ENCODE data around the gene TRIM17. TPM values are rescaled to one million over a fixed set of nuclear protein-coding genes. Genes with fewer than 3 reads are reported as not detected.

Gene TRIM17
- total and polyA plus RNA-seq, 2 of the 8 experiments (the other 6 are each of a cell fraction or from before 2014, with no cell fraction given) = 1.1 to 2.2 TPM

DNA sequence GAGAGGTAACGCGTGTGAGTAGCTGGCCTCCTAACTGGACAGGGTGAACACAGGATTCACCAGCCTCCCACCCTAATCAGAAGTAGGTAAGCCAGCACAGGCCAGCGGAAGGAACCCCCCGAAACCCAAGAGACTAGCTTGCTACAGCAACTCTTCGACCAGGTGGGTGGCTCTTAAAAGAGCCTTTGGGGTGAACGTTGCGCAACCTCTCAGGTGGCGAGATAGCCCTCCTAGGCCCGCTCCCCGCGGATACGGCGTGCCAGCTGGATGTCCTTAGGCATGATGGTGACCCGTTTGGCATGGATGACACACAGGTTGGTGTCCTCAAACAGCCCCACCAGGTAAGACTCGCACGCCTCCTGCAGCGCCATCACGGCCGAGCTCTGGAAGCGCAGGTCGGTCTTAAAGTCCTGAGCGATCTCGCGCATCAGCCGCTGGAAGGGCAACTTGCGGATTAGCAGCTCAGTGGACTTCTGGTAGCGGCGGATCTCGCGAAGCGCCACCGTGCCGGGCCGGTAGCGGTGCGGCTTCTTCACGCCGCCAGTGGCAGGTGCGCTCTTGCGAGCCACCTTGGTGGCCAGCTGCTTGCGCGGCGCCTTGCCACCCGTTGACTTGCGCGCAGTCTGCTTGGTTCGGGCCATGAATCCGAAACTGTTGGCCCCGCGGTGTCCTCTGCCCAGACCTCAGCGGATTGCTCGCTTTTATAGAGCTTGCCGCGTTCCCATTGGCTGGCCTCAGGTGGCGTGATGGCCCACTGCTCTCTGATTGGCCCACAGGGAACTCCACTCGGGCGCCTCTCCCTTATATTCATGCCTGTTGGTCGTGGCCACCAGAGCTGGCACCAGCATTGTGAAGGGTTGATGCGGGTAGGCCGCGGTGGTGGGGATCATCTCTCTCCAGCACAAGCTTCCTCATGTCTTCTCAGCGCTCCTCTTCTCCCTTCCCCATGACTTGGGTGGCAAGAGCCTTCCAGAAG, 8.3 kb upstream of the TRIM17 start:
- FAIRE-seq = no peak

More for the DNA sequence above, 8.3 kb upstream of the TRIM17 start:
- H4K8ac ChIP-seq (ENCODE audit: extremely low read depth, insufficient read depth, low read length) = no peak overlapping the region; the same call in 1 of the 2 replicates
- no peak overlapping the region for H3K56ac ChIP-seq (replicated peaks; ENCODE audit: insufficient read length, low read depth, low read length)
- H4K91ac ChIP-seq (replicated peaks; ENCODE audit: insufficient read length, low read length) = no peak overlapping the region
- no peak overlapping the region for H3K9ac ChIP-seq (replicated peaks in 1 of 4; ENCODE audit: extremely low read depth in 1 of 4, low read depth in 3 of 4, low read length in 3 of 4)
- H2BK120ac ChIP-seq (replicated peaks; ENCODE audit: low read depth, low read length) = no peak overlapping the region
- H2BK20ac ChIP-seq (ENCODE audit: low read length) = no peak overlapping the region
- H3K4me3 ChIP-seq (ENCODE audit: extremely low read depth in 1 of 4, insufficient read depth in 2 of 4, low read depth in 3 of 4, low read length in 4 of 4) = no peak overlapping the region
- H3K36me3 ChIP-seq (ENCODE audit: control insufficient read depth in 2 of 4, insufficient read depth in 4 of 4, low read length in 3 of 4) = no peaks in the 10 kb centered on the region
- no peak overlapping the region for H2BK5ac ChIP-seq (ENCODE audit: low read depth, low read length)
- no peak overlapping the region for H3K27ac ChIP-seq (ENCODE audit: low read depth, low read length)
- whole genome bisulfite sequencing, 2 experiments (ENCODE audit: extremely low coverage in 1 of 2, insufficient coverage in 1 of 2, insufficient read length in 1 of 2, insufficient replicate concordance in 2 of 2, low coverage in 1 of 2, low lambda C conversion rate in 2 of 2, missing lambda C conversion rate in 1 of 2) = 93% methylated on average over 62 of the region's 62 CpGs; no CpG with 5 or more reads in 1 of the 2 experiments
- H4K5ac ChIP-seq (ENCODE audit: insufficient read length, low read depth, low read length) = no peak overlapping the region
- H3K4ac ChIP-seq (replicated peaks; ENCODE audit: insufficient read length, low read depth, low read length) = no peak overlapping the region
- no peak for DNase-seq (ENCODE audit: low read depth in 1 of 2, low spot score in 2 of 2)
- H3K4me2 ChIP-seq (ENCODE audit: insufficient read depth in 1 of 2, low read depth in 2 of 2, low read length in 2 of 2) = no peak overlapping the region
- H3K14ac ChIP-seq (ENCODE audit: insufficient read length) = no peak overlapping the region
- H3K23ac ChIP-seq (ENCODE audit: insufficient read length) = no peak overlapping the region
- H4K20me1 ChIP-seq (replicated peaks in 1 of 2; ENCODE audit: control insufficient read depth in 1 of 2, insufficient read depth in 2 of 2, low read length in 2 of 2) = no peaks in the 10 kb centered on the region
- ChIA-PET POLR2A (ENCODE audit: partially characterized antibody) (interaction anchor here (1.0 to 5.6 kb wide), 5 partner anchors 8 to 33 kb away, joined by 3 to 37 read pairs (median 4); partner anchors contain the start of gene TRIM17), CTCF (ENCODE audit: partially characterized antibody) (interaction anchor here (0.8 to 4.1 kb wide), 8 partner anchors 9 to 59 kb away, joined by 3 to 17 read pairs (median 3); no protein-coding TSS in a partner anchor)
- no peaks in the 10 kb centered on the region for H3K23me2 ChIP-seq (ENCODE audit: low read depth, low read length)
- H2BK15ac ChIP-seq (ENCODE audit: low read length) = no peak overlapping the region
- H3K4me1 ChIP-seq (replicated peaks in 1 of 4; ENCODE audit: control insufficient read depth in 3 of 4, insufficient read depth in 4 of 4, low read length in 3 of 4) = peaks cover 0 to 6% (median 2%) of the 10 kb centered on the region in 4 experiments; a peak in 3 of 7 replicates
- H3K79me1 ChIP-seq (ENCODE audit: low read depth, low read length) = no peaks in the 10 kb centered on the region
- H2AFZ ChIP-seq (ENCODE audit: low read length) = no peak overlapping the region
- no peak overlapping the region for H2BK12ac ChIP-seq (ENCODE audit: low read depth, low read length)
- TF ChIP-seq, protein P1, sequence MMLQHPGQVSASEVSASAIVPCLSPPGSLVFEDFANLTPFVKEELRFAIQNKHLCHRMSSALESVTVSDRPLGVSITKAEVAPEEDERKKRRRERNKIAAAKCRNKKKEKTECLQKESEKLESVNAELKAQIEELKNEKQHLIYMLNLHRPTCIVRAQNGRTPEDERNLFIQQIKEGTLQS (IDR thresholded peaks at IDR 0.05; ENCODE audit: insufficient read depth, low read depth, low read length) = no peak
- TF ChIP-seq CREB1 (IDR thresholded peaks at IDR 0.05) = no peak
- TF ChIP-seq CEBPB (IDR thresholded peaks at IDR 0.05; ENCODE audit: low read depth, low read length) = peak; percentile 85
- no peak for TF ChIP-seq BRCA1 (IDR thresholded peaks at IDR 0.05; ENCODE audit: low read depth, low read length)
- peak; percentile 47; the same call in 1 of the 2 replicates for TF ChIP-seq TBP (IDR thresholded peaks at IDR 0.05; ENCODE audit: low read depth, low read length)
- no peak for TF ChIP-seq SIX5 (IDR thresholded peaks at IDR 0.05; ENCODE audit: low read depth, low read length)
- no peak for TF ChIP-seq JUND (IDR thresholded peaks at IDR 0.05; ENCODE audit: low read length)
- no peak for TF ChIP-seq TAF1 (IDR thresholded peaks at IDR 0.05; ENCODE audit: low read depth, low read length)
- no peak for TF ChIP-seq EGR1 (IDR thresholded peaks at IDR 0.05; ENCODE audit: borderline replicate concordance, low read depth, low read length)
- peaks cover 0 to 12% of the 10 kb centered on the region in 2 experiments; a peak in 1 of 4 replicates for H3K9me3 ChIP-seq (ENCODE audit: insufficient read depth in 2 of 2, low read depth in 1 of 2, low read length in 1 of 2)
- no peaks in the 10 kb centered on the region for H3K79me2 ChIP-seq (ENCODE audit: control insufficient read depth in 1 of 2, insufficient read depth in 2 of 2, low read length in 2 of 2)
- H3K27me3 ChIP-seq (replicated peaks in 1 of 4; ENCODE audit: control insufficient read depth in 3 of 4, extremely low read depth in 1 of 4, insufficient read depth in 3 of 4, low read length in 3 of 4) = peaks cover 3 to 52% (median 19%) of the 10 kb centered on the region in 4 experiments; a peak in 6 of 7 replicates
- H2AK5ac ChIP-seq (ENCODE audit: low read depth, low read length) = no peak overlapping the region
- no peak overlapping the region for H3K18ac ChIP-seq (ENCODE audit: extremely low read depth, low read length)
